Thyroid gland (tissue), 4 donors: Measurements from ENCODE around the gene IFT122. TPM values are rescaled to one million over a fixed set of nuclear protein-coding genes. Genes with fewer than 3 reads are reported as not detected.
A peak's percentile ranks its signal among the peaks of the same experiment; 100 is the strongest.

Source experiments
- DNase-seq, 2 donors: peaks; one replicate each; pipeline ENCODE4 v3.0.0-alpha.2; 2019
- H3K27ac ChIP-seq, 3 donors: fragments of 200-600 bp; sonication (generic); 1 replicate in 2 of 3; 2 replicates in 1 of 3; pipeline ENCODE4 v1.5.1; 2016 to 2019; ENCODE audit warnings: mild to moderate bottlenecking in 1 of 3, moderate library complexity in 1 of 3
- H3K27me3 ChIP-seq: fragments of 200-600 bp; sonication (generic); one replicate; pipeline ENCODE4 v1.5.1; 2019
- H3K36me3 ChIP-seq, 2 donors: fragments of 200-600 bp; sonication (generic); one replicate each; pipeline ENCODE4 v1.5.1; 2016 to 2019
- H3K4me1 ChIP-seq, 2 donors: fragments of 200-600 bp; sonication (generic); one replicate each; pipeline ENCODE4 v1.5.1; 2017 to 2019
- H3K4me3 ChIP-seq, 3 donors: fragments of 200-600 bp; sonication (generic); replicated peaks in 1 of 3; 1 replicate in 2 of 3; 2 replicates in 1 of 3; pipeline ENCODE4 v1.5.1; 2016; ENCODE audit warnings: mild to moderate bottlenecking in 1 of 3
- H3K9me3 ChIP-seq: fragments of 200-600 bp; sonication (generic); one replicate; pipeline ENCODE4 v1.5.1; 2017
- CTCF ChIP-seq, 6 experiments: fragments of 200-600 bp in 3 of 6; fragments of 450-650 bp in 3 of 6; sonication (generic) in 3 of 6; IDR thresholded peaks; one replicate each; pipeline ENCODE4 v1.5.1; 2016 to 2019; ENCODE audit warnings: antibody characterized with exemption in 6 of 6, mild to moderate bottlenecking in 2 of 6, inconsistent platforms in 1 of 6, moderate library complexity in 1 of 6
- POLR2A ChIP-seq, 2 donors: fragments of 450-650 bp; IDR thresholded peaks; one replicate each; pipeline ENCODE4 v1.6.1; 2017; ENCODE audit warnings: antibody characterized with exemption in 2 of 2, mild to moderate bottlenecking in 2 of 2, moderate library complexity in 1 of 2
- WGBS, 2 donors: methylation state at CpG; one replicate each; pipeline ENCODE4 v1.1.5; 2017; 5-methylcytosine and 5-hydroxymethylcytosine counted together
- intact Hi-C: fragments of 100-400 bp; cut with DNase I; formaldehyde crosslinking; loops from one replicate; pipeline ENCODE4 v1.15.1; 2023
- total RNA-seq, 4 donors: library from RNA; depleted of rRNA; stranded (reverse); fragments of >200 nt; gene quantifications; one replicate each; pipeline ENCODE4 v1.2.3, GENCODE V29; 2016

Gene IFT122
- total RNA-seq, 4 donors from 2014 or later, result 40.7 to 67.9 (median 46.7) TPM

- H3K4me3 ChIP-seq, result peak within 1 kb of the TSS; percentile 37 to 73 (median 54)
- intact Hi-C loops, result no loop called here
- no peaks in the 10 kb centered on the region for H3K9me3 ChIP-seq
- peak within 1 kb of the TSS; percentile 7 to 53 (median 31) for H3K27ac ChIP-seq
- DNase-seq, result peak; percentile 96 to 97
- H3K4me1 ChIP-seq, result peaks cover 4 to 19% of the 10 kb centered on the region in 2 donors
- TF ChIP-seq CTCF (IDR thresholded peaks at IDR 0.05) (no peak), POLR2A (IDR thresholded peaks at IDR 0.05) (peak in 1 of 2 donors; percentile 18)
- 3 to 7% methylated on average over 35 to 40 of the region's 42 CpGs for WGBS, 2 donors
- no peaks in the 10 kb centered on the region for H3K27me3 ChIP-seq
- peaks cover 23 to 33% of the 10 kb centered on the region in 2 donors for H3K36me3 ChIP-seq
These were observed 11.5 kb upstream of the IFT122 start, which contains the start of gene EFCAB12 for GRCh38 chr3:129428376-129429079. Gene EFCAB12, minus strand, starts transcription at chr3:129428636. Its CDS starts 148 bp downstream, at chr3:129428488.

- peak overlapping the region in 2 of 3 donors; percentile 7 to 31 for H3K27ac ChIP-seq
- peaks cover 28 to 36% of the 10 kb centered on the region in 2 donors for H3K36me3 ChIP-seq
- H3K4me1 ChIP-seq, result peaks cover 4 to 19% of the 10 kb centered on the region in 2 donors
- intact Hi-C loops, result no loop called here
- WGBS, 2 donors, result 83 to 93% methylated on average over 3 of the region's 3 CpGs
- no peak for DNase-seq
- no peaks in the 10 kb centered on the region for H3K9me3 ChIP-seq
- H3K4me3 ChIP-seq, result no peak overlapping the region
- TF ChIP-seq POLR2A (IDR thresholded peaks at IDR 0.05), result no peak
- no peak for TF ChIP-seq CTCF (IDR thresholded peaks at IDR 0.05)
- no peaks in the 10 kb centered on the region for H3K27me3 ChIP-seq
These were observed 11.0 kb upstream of the IFT122 start for GRCh38 chr3:129429080-129429451.

DNA sequence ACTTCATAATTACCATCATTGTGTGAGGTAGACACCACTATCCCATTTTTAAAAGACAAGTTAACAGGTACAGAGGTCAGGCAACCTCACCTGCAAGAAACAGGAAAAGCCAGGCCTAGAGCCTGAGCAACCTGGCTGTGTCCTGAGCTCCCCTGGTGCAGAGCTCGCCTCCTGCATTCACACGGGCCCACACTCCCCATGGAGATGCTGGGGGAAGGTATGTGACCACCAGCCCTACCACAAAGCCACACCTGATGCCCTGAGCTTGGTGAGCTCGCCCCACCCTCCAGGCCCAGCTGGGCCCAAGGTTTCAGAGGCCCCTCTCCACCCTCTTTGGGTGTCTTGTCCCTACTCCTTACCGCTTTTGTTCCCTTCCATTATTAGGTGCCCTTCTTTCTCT lies 10.4 kb upstream of the IFT122 start:
- intact Hi-C loops, result no loop called here
- Histone ChIP-seq H3K9me3 (no peaks in the 10 kb centered on the region), H3K4me1 (peaks cover 4 to 19% of the 10 kb centered on the region in 2 donors), H3K27me3 (no peaks in the 10 kb centered on the region), H3K27ac (no peak overlapping the region), H3K36me3 (peaks cover 28 to 36% of the 10 kb centered on the region in 2 donors), H3K4me3 (no peak overlapping the region)
- TF ChIP-seq CTCF (IDR thresholded peaks at IDR 0.05), result no peak
- 89 to 90% methylated on average over 4 of the region's 4 CpGs for WGBS, 2 donors
- DNase-seq, result no peak

GRCh38 chr3:129432036-129432435 lies 8.0 kb upstream of the IFT122 start:
- TF ChIP-seq CTCF (IDR thresholded peaks at IDR 0.05), result no peak
- no peak for TF ChIP-seq POLR2A (IDR thresholded peaks at IDR 0.05)
- 87 to 97% methylated on average over 7 of the region's 7 CpGs for WGBS, 2 donors
- Histone ChIP-seq H3K36me3 (peaks cover 28 to 46% of the 10 kb centered on the region in 2 donors), H3K4me1 (peaks cover 4 to 20% of the 10 kb centered on the region in 2 donors), H3K4me3 (no peak overlapping the region), H3K9me3 (no peaks in the 10 kb centered on the region), H3K27ac (no peak overlapping the region), H3K27me3 (no peaks in the 10 kb centered on the region)
- intact Hi-C loops, result no loop called here
- DNase-seq, result no peak

- no peak for DNase-seq
- TF ChIP-seq CTCF (IDR thresholded peaks at IDR 0.05) (no peak), POLR2A (IDR thresholded peaks at IDR 0.05) (no peak)
- intact Hi-C loops, result no loop called here
- Histone ChIP-seq H3K27me3 (no peaks in the 10 kb centered on the region), H3K4me1 (peaks cover 4 to 21% of the 10 kb centered on the region in 2 donors), H3K36me3 (peaks cover 28 to 49% of the 10 kb centered on the region in 2 donors), H3K27ac (no peak overlapping the region), H3K4me3 (no peak overlapping the region), H3K9me3 (no peaks in the 10 kb centered on the region)
These were observed 7.4 kb upstream of the IFT122 start for GRCh38 chr3:129432671-129433070.
